GM19467 (cell line): ENCODE data around the gene ZNF442.
"Not testable (repeated sequence)": the region's sequence is repeated elsewhere in the genome, so short reads cannot be mapped to it uniquely, and the experiment has no call there.

ENCODE experiments used
- ATAC-seq: cut with Tn5 transposase; IDR thresholded peaks from one replicate; pipeline ENCODE4 v1.9.1; 2021; ENCODE audit warnings: mild to moderate bottlenecking, moderate library complexity; ENCODE audit not compliant: unreplicated experiment

ZNF442 gene

DNA sequence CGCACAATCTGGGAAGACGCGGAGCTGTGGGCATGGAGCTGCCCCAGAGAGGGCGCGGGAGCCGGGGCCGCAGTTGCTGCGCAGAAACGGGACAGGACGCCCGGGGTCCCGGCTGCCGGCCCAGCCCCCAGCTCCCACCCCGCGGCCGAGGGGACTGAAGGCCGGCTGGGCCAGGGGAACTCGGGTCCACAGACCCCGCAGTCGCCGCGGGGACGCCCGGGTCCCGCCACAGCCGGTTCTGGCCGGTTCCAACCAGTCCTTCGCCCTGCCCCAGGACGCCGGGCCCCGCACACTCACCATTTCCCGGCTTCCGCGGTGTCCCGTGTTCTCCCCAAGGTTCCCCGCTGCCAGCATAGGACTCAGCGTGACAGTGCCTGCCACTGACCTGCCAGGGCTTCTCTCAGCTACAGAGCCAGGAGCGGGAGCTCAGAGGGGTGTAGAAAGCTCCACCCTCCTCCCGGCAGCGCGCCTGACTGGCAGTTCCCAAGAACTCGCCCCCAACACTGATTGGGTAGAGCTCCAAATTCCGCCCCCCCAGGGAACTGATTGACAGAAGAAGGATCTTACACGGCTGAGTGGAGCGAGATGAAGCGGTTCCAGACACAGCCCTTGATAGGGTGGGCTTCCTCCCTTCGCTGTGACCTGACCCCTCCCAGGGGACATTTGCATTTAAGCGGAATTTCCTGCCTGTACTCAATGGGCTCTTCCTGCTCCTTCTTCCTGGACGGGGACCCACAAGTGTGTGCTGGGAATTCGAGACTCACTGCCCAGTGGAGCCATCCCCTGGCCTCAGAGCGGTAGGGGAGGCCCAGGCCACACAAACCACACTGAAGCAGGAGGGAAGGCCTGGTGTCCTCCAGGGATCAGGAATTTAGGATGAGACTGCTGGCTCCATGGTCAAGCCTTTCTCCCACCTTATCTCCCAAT lies at the start of gene ZNF442:
TSS of gene ZNF442 (minus strand) at position 448 of the 927 bp plus-strand sequence. CDS start 2,052 bp downstream, outside the sequence.
- ATAC-seq, result peak; percentile 90

DNA sequence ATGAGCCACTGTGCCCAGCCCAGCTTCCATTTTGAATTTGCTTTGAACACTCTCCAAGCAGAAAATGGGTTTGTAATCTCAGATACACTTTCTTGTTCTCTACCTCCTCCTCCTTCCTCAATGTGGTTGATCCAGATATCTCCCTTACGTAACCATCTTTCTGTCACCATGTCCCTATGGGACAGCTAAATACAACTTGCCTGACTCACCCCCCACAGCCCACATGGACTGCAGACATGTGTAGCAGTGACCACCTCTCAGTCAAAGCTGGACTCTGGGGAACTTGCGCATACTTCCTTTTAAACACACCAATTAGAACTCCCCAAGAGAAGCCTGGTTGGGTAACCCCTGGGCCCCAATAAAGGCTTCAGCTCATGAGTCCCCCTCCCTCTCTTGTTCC lies 46.4 kb upstream of the ZNF442 start:
- no peak for ATAC-seq

DNA sequence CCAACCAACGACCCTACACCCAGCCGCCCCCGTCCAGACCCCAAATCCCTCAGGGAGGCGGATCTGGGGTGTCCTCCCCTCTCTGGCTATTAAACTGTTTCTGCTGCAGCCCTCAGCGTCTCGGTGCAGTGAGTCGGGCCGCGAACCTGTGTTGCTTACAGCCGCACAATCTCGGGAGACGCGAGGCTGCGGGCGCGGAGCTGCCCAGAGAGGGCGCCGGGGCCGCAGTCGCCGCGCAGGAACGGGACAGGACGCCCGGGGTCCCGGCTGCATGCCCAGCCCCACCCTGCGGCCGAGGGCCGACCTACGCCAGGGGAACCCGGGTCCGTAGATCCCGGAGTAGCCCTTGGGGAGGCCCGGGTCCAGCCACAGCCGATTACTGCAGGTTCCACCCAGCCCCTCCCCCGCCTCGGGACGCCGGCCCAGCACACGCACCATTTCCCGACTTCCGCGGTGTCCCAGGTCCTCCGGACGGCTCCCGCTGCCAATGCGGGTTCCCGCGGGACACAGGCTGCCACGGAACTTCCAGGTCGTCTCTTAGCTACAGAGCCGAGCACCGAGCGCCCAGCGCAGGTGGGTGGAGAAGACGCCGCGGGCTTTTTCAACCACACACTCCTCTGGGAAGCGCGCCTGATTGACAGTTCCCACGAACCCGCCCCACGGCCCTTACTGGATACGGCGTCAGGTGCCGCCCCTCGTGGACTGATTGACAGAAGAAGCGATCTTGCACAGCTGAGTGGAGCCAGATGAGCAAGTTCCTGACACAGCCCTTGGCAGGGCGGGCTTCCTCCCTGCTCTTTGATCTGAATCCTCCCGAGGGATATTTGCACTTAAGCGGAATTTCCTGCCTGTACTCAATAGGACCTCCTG lies 35.4 kb upstream of the ZNF442 start, which contains the start of gene ZNF799:
TSS of gene ZNF799 (minus strand) at position 639 of the 870 bp plus-strand sequence. CDS start at position 438, 201 bp downstream.
- peak; percentile 80 for ATAC-seq

DNA sequence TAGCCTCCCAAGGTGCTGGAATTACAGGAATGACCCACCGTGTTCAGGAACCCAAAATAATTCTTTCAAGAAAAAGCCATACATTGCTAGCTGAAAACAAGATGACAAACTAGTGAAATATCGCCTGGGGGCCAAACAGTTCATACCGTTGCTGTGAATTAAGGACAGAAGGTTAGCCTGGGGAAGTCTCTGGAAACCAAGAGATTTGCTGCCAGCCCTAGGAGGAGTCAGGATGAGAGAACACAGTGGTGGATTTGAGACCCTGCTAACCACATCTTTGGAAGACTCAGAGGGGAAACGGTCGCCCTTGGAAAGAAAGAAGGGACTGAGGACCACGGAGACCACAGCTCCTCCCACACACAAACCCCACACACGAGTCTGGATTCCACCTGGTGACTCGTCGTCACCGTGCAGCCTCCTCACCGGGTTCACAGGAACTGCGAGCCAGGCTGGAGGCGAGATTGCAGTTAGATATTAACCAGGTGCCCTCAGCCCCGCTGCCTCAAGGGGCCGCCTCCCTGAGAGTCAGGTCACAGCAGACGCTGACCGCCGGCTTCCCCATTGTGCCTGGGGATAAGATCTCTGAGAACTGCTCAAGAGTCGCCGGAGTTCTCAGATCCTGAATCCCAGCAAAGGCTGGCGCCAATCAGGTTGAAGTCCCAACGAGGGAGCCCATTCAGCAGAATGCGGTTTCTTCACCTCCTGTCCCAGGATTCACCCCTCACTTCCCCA lies 34.6 kb upstream of the ZNF442 start:
- peak; percentile 35 for ATAC-seq

DNA sequence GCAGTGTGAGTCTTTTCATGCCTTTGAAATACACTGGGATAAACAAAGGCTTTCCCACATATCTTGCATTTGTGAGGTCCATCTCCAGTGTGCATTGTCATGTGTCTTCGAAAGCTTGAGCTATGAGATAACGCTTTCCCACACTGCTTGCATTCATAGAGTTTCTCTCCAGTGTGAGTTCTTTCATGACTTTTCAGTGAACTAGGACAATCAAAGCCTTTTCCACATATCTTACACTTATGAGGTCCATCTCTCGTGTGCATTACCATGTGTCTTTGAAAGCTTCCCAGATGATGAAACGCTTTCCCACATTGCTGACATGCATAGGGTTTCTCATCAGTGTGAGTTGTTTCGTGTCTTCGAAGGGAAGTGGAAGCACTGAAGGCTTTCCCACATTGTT lies 25.7 kb upstream of the ZNF442 start:
- ATAC-seq, result not testable (repeated sequence)

DNA sequence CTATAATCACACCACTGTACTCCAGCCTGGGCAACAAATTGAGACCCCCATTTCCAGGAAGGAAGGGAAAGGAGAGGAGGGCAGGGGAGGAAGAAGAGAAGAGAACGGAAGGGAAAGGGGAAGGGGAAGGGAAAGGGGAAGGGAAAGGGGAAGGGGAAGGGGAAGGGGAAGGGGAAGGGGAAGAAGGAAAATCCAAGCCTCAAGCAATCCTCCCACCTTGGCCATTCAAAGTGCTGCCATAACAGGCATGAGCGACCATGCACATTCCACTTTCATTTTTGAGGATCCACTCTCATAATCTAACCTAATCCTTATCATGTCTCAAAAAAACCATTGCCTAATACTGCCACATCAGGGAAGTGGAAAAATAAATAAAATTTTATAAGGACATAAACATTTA lies 20.9 kb upstream of the ZNF442 start:
- ATAC-seq, result not testable (repeated sequence)

DNA sequence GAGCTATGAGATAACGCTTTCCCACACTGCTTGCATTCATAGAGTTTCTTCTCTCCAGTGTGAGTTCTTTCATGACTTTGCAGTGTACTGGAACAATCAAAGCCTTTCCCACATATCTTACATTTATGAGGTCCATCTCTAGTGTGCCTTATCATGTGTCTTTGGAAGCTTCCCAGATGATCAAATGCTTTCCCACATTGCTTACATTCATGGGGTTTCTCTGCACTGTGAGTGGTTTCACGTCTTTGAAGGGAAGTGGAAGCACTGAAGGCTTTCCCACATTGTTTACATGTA lies 14.9 kb upstream of the ZNF442 start:
- no peak for ATAC-seq

DNA sequence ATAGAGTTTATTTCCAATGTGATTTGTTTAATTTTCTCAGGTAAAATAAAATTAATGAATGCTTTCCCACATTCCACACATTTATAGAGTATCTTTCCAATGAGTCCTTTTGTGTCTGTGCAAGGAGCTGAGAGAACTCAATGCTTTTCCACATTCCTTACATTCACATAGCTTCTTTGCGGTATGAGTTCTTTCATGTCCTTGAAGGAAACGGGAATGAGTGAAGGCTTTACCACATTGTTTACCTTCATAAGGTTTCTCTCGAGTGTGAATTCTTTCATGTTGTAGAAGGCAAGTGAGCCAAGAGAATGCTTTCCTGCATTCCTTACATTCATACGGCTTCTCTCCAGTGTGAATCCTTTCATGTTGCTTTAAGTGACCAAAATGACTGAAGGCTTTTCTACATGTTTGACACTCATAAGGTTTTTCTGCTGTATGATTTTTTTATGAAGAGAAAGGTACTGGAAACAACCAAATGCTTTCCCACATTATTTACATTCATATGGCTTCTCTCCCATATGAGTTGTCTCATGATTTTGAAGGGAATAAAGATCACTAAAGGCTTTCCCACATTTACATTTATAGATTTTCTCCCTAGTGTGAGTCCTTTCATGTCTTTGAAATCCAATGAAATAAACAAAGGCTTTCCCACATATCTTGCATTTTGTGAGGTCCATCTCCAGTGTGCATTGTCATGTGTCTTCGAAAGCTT lies 14.4 kb upstream of the ZNF442 start:
- no peak for ATAC-seq

DNA sequence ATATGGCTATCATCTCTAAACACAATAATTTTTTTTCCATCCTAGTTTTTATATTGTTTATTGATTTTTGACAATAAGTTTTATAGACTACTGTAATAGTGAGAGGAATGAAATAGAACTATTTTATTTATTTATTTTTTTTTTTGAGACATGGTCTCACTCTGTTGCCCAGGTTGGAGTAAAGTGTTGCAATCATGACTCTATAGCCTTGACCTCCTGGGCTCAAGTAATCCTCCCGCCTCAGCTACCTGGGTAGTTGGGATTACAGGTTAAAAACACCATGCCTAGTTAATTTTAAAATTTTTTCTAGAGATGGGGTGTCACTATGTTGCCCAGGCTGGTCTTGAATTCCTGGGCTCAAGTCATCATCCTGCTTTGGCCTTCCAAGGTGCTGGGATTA lies 8.5 kb upstream of the ZNF442 start:
- ATAC-seq, result no peak

DNA sequence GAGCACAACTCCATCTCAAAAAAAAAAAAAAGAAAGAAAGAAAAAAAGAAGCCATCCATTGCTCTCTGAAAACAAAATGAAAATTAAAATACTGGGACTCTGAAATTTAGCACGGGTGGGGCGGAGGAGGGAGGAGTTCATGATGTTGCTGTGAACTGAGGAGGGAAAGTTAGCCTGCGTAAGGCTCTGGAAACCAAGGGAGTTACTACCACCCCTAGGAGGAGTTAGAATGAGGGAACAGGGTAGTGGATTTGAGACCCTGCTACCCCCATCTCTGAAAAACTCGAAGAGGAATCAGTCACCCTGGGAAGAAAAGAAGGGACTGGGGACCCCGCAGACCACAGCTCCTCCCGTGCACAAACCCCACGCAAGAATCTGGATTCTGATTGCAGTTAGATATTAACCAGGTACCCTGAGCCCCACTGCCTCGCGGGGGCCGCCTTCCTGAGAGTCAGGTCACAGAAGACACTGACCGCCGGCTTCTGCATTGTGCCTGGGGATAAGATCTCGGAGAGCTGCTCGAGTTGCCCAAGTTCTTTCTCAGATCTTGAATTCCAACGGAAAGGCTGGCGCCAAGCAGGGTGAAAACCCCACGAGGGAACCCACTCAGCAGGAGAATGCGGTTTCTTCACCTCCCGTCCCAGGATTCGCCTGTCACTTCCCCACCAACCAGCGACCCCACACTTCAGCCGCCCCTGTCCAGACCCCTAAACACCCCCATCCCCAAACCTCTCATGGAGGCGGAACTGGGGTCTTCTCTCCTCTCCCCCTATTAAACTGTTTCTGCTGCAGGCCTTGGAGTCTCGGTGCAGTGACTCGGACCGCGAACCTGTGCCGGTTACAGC lies 870 bp downstream of the ZNF442 start:
- peak; percentile 19 for ATAC-seq

DNA sequence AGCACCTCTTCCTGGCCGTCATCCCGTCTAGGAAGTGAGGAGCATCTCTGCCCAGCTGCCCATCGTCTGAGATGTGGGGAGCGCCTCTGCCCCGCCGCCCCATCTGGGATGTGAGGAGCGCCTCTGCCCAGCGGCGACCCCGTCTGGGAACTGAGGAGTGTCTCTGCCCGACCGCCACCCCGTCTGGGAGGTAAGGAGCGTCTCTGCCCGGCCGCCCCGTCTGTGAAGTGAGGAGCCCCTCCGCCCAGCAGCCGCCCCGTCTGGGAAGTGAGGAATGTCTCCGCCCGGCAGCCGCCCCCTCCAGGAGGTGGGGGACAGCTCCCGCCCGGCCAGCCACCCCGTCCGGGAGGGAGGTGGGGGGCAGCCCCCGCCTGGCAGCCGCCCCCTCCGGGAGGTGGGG lies 3.2 kb downstream of the ZNF442 start:
- not testable (repeated sequence) for ATAC-seq

DNA sequence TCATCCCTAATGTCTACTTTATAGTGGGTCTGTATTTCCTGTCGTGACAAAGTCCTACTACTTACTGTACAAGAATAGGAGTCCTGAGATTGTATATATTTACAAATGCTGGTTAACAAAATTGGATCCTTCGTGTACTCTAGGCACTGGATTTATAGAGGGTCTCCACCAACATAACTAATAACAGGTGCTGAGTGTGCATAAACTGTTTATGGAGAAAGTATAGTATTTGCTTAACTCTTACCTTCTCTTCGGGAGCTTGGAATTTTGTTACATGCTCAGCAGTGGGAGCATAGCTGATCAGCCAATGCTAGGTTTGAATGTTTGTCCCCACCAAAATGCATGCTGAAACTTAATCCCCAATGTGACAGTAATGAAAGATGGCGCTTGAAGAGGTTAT lies 12.1 kb downstream of the ZNF442 start:
- no peak for ATAC-seq

DNA sequence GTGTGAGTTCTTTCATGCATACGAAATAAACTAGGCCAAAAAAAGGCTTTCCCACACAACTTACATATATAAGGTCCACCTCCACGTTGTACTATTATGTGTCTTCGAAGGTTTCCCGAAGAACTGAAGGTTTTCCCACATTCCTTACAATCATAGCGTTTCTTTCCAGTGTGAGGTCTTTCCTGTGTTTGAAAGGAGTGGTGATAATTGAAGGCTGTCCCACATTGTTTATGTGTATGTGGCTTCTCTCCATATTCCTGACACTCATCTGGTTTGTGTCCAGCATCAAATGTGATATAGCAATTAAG lies 14.6 kb downstream of the ZNF442 start:
- no peak for ATAC-seq

DNA sequence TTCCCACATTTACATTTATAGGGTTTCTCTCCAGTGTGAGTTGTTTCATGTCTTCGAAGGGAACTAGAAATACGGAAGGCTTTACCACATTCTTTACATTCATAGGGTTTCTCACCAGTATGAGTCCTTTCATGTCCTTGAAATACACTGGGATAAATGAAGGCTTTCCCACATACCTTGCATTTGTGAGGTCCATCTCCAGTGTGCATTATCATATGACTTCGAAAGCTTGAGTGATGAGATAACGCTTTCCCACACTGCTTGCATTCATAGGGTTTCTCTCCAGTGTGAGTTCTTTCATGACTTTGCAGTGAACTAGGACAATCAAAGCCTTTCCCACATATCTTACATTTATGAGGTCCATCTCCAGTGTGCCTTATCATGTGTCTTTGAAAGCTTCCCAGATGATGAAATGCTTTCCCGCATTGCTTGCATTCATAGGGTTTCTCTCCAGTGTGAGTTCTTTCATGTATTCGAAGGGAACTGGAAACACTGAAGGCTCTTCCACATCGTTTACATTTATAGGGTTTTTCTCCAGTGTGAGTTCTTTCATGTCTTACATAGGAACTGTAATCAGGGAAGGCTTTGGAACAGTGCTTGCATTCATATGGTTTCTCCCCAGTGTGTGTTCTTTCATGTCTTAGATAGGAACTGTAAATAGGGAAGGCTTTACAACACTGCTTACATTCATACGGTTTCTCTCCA lies 15.1 kb downstream of the ZNF442 start:
- ATAC-seq, result no peak

DNA sequence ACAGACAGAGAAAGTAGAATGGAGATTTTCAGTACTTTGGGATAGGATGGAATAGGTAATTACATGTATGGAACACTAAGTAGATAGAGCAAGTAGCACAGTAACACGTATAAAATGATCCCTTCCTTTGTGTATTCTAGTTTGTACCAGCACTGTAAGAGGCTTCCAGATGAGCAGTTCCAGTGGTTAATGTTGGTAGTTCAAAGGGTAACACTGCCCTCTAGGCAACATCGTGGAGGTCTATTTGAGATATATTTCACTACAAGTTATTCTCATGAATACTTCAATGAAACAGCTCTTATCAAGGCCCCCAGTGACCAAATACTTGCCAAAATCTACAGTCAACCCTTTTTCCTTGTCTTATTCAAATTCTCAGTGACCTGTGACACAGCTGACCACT lies 18.6 kb downstream of the ZNF442 start:
- no peak for ATAC-seq

DNA sequence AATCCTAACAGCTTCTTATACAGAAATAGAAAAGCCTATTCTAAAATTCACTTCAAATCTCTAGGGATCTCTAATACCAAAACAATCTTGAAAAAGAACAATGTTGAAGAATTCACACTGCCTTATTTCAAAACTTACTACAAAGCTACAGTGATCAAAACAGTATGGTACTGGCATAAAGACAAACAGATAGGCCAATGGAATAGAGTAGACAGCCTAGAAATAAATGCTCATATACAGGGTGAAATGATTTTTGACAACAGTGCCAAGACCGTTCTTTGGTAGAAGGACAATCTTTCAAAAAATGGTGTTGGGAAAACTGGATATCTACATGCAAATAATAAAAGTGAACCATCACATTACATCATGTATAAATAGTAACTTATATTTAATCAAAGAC lies 20.3 kb downstream of the ZNF442 start:
- ATAC-seq, result no peak

DNA sequence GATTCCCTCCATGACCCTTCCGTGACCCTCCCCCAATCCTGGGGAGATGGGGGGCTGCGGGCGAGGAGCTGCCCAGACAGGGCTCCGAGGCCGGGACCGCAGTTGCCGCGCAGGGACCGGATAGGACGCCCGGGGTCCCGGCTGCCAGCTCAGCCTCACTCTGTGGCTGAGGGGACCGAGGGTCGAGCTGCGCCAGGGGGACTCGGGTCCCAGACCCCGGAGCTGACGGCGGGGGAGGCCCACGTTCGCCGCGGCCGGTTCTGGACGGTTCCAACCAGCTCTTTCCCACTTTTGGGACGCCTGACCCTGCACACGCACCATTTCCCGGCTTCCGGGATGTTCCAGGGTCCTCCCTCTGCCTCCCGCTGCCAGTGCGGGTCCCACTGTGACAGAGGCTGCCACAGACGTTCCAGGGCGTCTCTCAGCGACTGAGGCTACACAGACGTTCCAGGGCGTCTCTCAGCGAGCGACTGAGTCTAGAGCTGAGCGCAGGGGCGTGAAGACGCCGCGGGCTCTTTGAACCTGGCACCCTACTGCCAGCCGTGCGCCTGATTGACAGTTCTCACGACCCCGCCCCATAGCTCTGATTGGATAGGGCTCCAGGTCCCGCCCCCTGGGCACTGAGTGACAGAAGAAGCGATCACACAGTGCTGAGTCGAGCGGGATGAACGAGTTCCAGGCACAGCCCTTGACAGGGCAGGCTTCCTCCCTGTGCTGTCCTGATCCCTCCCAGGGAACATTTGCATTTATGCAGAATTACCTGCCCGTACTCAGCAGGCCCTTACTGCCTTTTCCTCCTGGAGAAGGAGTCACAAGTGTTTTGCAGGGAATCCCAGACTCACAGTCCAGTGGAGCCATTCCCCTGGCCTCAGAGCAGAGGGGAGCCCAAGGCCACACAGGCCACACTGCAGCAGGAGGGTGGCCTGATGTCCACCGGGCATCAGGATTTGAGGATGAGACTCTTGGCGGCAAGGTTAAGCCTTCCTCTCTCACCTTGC lies 32.0 kb downstream of the ZNF442 start, which contains the start of gene ZNF563:
TSS of gene ZNF563 (minus strand) at position 472 of the 998 bp plus-strand sequence. CDS start at position 321, 151 bp downstream.
- peak; percentile 91 for ATAC-seq
